ENCODE measurements around the gene RPS8. TPM values are rescaled to one million over a fixed set of nuclear protein-coding genes. Genes with fewer than 3 reads are reported as not detected.

Gene RPS8
- total and polyA plus RNA-seq, 7 experiments from 2014 or later = 954 to 3,409 (median 2,318) TPM

DNA sequence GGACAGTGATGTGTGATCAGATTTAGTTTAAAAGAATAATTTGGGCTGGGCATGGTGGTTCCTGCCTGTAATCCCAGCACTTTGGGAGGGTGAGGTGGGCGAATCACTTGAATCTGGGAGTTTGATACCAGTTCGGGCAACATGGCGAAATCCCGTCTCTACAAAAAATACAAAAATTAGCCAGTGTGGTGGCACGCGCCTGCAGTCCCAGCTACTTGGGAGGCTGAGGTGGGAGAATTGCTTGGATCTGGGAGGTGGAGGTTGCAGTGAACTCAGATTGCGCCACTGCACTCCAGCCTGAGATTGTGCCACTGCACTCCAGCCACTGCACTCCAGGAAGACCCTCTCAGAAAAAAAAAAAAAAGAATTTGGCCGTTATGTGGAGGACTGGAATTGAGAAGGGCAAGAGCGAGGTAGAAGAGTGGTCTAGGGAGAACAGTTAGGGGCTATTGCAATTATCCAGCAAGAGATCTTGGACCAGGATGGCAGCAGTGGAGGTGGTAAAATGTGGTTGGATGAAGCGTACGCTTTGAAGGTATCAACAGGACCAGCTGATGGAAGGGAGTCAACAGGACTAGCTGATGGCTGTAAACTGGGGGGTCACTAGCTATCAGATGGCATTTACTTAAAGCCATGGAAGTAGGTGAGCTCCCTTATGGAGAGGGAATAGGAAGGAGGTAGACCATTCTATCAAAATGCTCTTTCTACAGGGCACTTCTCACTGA lies 42.6 kb downstream of the RPS8 start:
- intact Hi-C loops (cut with micrococcal nuclease) = no loop called here
- Histone ChIP-seq H3K4me3 (ENCODE audit: low read length) (no peak overlapping the region), H3K27ac (ENCODE audit: low read depth, low read length) (no peak overlapping the region), H3K27me3 (ENCODE audit: control insufficient read depth in 2 of 2, insufficient read depth in 2 of 2, low read length in 2 of 2) (no peaks in the 10 kb centered on the region), H3K9me3 (ENCODE audit: control insufficient read depth in 2 of 3, low read length in 3 of 3) (no peaks in the 10 kb centered on the region), H3K4me1 (ENCODE audit: control insufficient read depth in 2 of 2, insufficient read depth in 2 of 2, low read length in 2 of 2) (peaks cover 8 to 33% of the 10 kb centered on the region in 2 donors), H3K36me3 (ENCODE audit: control insufficient read depth in 2 of 3, insufficient read depth in 3 of 3, low read length in 3 of 3) (no peaks in the 10 kb centered on the region)
- no peaks in the 10 kb centered on the region for H3K27me3 Mint-ChIP-seq
- peak overlapping the region; percentile 56 to 95 (median 76) for H3K4me3 Mint-ChIP-seq
- ChIA-PET POLR2A (interaction anchor here (1.0 to 14.4 kb wide), 13 partner anchors 11 to 194 kb away, joined by 3 to 709 read pairs (median 30); partner anchors contain the start of genes BEST4, BTBD19, DYNLT4 and EIF2B3), CTCF (interaction anchor here (0.8 to 3.0 kb wide), 4 partner anchors 9 to 30 kb away, joined by 3 to 44 read pairs (median 19); partner anchors contain the start of genes BEST4, BTBD19, DYNLT4 and PLK3)
- ATAC-seq = no peak
- peaks cover 0 to 18% (median 0%) of the 10 kb centered on the region in 5 donors for H3K36me3 Mint-ChIP-seq
- H3K9me3 Mint-ChIP-seq = peaks cover 0 to 3% (median 0%) of the 10 kb centered on the region in 11 donors
- peaks cover 39 to 59% (median 54%) of the 10 kb centered on the region in 7 donors for H3K4me1 Mint-ChIP-seq
- peak overlapping the region; percentile 74 to 100 (median 100) for H3K27ac Mint-ChIP-seq
- DNase-seq = peak in 1 of 9 donors; percentile 7

DNA sequence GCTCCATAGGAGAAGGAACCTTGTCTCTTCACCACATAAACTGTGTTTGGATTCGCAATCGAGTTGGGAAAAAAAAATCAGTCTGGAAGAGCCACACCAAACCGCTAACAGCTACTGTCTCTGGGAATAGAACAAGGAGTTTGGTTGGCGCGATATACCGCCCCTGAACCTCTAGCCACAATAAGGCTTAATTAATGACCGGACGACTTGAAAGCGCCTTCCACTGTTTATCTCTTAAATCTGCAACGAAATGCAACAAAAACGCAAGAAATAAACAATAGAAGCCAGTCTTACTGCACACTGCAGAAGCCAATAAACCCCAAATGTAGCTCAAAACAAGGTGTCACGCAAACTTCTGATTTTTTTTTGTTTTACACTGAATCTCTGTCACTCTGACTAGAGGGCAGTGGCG lies 43.9 kb downstream of the RPS8 start:
- Histone ChIP-seq H3K4me1 (ENCODE audit: control insufficient read depth in 2 of 2, insufficient read depth in 2 of 2, low read length in 2 of 2) (peaks cover 3 to 26% of the 10 kb centered on the region in 2 donors), H3K27ac (ENCODE audit: low read depth, low read length) (peak overlapping the region; percentile 92), H3K36me3 (ENCODE audit: control insufficient read depth in 2 of 3, insufficient read depth in 3 of 3, low read length in 3 of 3) (no peaks in the 10 kb centered on the region), H3K27me3 (ENCODE audit: control insufficient read depth in 2 of 2, insufficient read depth in 2 of 2, low read length in 2 of 2) (no peaks in the 10 kb centered on the region), H3K9me3 (ENCODE audit: control insufficient read depth in 2 of 3, low read length in 3 of 3) (no peaks in the 10 kb centered on the region), H3K4me3 (ENCODE audit: low read length) (peak overlapping the region; percentile 66)
- ChIA-PET CTCF (interaction anchor here (0.7 to 3.0 kb wide), 4 partner anchors 11 to 95 kb away, joined by 3 to 44 read pairs (median 20); partner anchors contain the start of genes BTBD19, DYNLT4 and PLK3), POLR2A (interaction anchor here (0.6 to 14.4 kb wide), 31 partner anchors 8 to 1867 kb away, joined by 3 to 709 read pairs (median 5); partner anchors contain the start of genes BEST4, BTBD19, CCDC163 and DYNLT4)
- intact Hi-C loops (cut with micrococcal nuclease) = loop anchor here (1.0 kb wide), 5 partner anchors 10 to 88 kb away; partner anchors contain the start of genes RNU5D-1 (in 1 of the 2) and RPS8 (in 1 of the 2)
- H3K27me3 Mint-ChIP-seq = no peaks in the 10 kb centered on the region
- H3K4me3 Mint-ChIP-seq = peak overlapping the region; percentile 91 to 96 (median 94)
- H3K4me1 Mint-ChIP-seq = peaks cover 34 to 51% (median 47%) of the 10 kb centered on the region in 7 donors
- DNase-seq (no peak), ATAC-seq (no peak)
- H3K9me3 Mint-ChIP-seq = peaks cover 0 to under 1% (median 0%) of the 10 kb centered on the region in 11 donors
- H3K36me3 Mint-ChIP-seq = peaks cover 0 to 14% (median 0%) of the 10 kb centered on the region in 5 donors
- H3K27ac Mint-ChIP-seq = peak overlapping the region; percentile 99 to 100 (median 100)

DNA sequence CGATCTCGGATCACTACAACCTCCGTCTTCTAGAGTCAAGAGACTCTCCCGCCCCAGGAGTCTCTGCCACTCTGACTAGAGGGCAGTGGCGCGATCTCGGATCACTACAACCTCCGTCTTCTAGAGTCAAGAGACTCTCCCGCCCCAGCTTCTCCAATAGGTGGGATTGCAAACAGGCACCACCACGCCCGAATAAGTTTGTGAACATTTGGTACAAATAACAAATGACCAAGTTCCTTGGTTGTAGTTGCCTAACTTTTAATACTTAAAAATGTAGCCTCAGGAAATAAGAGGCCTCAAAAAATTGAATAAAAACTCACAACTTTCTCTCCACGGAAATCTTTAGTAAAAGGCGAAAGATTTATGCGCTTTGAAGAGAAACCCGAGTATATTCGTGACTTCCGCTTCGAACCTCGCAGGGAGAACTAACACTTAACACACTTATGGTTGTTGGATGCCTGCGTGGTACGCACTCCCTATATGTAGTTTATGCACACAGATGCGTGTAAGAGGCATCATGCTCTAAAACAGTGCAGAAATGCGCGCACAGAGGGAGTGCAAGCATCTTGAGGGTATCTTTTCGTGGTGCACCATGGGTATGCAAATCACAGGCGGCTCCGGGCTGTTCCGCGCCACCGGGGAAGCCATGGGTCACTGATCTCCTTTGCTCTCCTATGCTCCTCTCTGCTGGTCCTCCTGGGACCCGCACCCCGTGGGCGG lies 44.4 kb downstream of the RPS8 start:
- Mint-ChIP-seq H3K27ac (peak overlapping the region; percentile 99 to 100 (median 100)), H3K9me3 (no peaks in the 10 kb centered on the region), H3K4me3 (peak overlapping the region; percentile 91 to 96 (median 94)), H3K27me3 (no peaks in the 10 kb centered on the region), H3K36me3 (peaks cover 0 to 13% (median 0%) of the 10 kb centered on the region in 5 donors), H3K4me1 (peaks cover 31 to 48% (median 45%) of the 10 kb centered on the region in 7 donors)
- Histone ChIP-seq H3K27ac (ENCODE audit: low read depth, low read length) (peak overlapping the region; percentile 92), H3K9me3 (ENCODE audit: control insufficient read depth in 2 of 3, low read length in 3 of 3) (no peaks in the 10 kb centered on the region), H3K4me1 (ENCODE audit: control insufficient read depth in 2 of 2, insufficient read depth in 2 of 2, low read length in 2 of 2) (peaks cover 0 to 21% of the 10 kb centered on the region in 2 donors), H3K4me3 (ENCODE audit: low read length) (peak overlapping the region; percentile 66), H3K27me3 (ENCODE audit: control insufficient read depth in 2 of 2, insufficient read depth in 2 of 2, low read length in 2 of 2) (no peaks in the 10 kb centered on the region), H3K36me3 (ENCODE audit: control insufficient read depth in 2 of 3, insufficient read depth in 3 of 3, low read length in 3 of 3) (no peaks in the 10 kb centered on the region)
- ATAC-seq = peak; percentile 86
- DNase-seq = peak; percentile 75 to 91 (median 86)
- intact Hi-C loops (cut with micrococcal nuclease) = loop anchor here (1.0 to 5.0 kb wide), 8 partner anchors 10 to 193 kb away; partner anchors contain the start of genes RNU5D-1 (in 2 of the 2), RPS8 (in 2 of the 2), BEST4 (in 1 of the 2) and HECTD3 (in 1 of the 2)
- ChIA-PET POLR2A (interaction anchor here (0.6 to 14.4 kb wide), 39 partner anchors 8 to 1867 kb away, joined by 3 to 709 read pairs (median 5); partner anchors contain the start of genes BEST4, BTBD19, CCDC163 and DYNLT4), CTCF (interaction anchor here (0.7 to 3.0 kb wide), 5 partner anchors 11 to 167 kb away, joined by 3 to 44 read pairs (median 5); partner anchors contain the start of genes BTBD19, DYNLT4, EIF2B3 and PLK3)

DNA sequence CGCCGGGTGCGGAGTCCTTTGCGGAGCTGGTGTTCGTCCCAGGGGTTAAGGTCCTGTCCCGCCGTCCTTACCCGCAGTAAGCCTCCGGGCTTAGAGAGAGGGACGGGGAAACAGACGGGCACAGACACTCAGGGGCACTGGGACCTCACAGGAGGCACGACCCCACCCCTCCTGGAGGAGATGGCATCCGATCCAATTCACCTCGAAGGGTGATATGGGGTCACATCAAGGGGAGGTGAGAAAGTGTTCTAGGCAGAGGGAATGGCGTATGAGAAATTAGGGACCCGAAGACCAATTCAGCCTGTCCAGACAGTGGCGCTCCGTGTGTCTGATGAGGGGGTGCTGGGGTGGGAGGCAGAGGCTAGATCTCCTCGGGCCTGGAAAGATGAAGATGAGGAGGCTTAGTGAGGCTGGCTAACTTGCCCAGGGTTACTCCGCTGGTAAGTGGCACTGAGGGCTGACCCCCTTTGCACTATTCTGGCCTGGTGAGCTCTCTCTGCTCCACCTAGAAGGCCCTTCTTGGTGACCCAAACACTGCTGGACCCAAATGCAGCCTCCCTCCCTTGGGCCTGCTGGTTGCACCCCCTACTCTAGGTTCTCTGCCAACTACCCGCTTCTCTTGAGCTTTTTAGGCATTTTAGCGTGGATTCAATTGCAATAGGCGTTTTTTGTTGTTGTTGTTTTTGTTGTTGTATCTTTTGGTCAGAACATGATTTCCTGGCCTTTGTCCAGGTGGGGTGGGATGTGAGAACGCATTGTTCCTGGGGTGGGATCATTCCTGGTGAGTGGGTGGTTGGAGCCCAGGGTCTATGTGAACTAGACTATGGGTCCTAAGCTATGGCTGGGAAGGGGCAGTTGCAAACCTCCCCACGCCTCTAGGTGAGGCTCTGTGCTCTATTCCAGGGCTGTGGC lies 45.2 kb downstream of the RPS8 start:
- intact Hi-C loops (cut with micrococcal nuclease) = loop anchor here (1.0 to 5.0 kb wide), 6 partner anchors 16 to 192 kb away; partner anchors contain the start of genes BEST4 (in 1 of the 2), HECTD3 (in 1 of the 2), RNU5D-1 (in 1 of the 2) and RPS8 (in 1 of the 2)

DNA sequence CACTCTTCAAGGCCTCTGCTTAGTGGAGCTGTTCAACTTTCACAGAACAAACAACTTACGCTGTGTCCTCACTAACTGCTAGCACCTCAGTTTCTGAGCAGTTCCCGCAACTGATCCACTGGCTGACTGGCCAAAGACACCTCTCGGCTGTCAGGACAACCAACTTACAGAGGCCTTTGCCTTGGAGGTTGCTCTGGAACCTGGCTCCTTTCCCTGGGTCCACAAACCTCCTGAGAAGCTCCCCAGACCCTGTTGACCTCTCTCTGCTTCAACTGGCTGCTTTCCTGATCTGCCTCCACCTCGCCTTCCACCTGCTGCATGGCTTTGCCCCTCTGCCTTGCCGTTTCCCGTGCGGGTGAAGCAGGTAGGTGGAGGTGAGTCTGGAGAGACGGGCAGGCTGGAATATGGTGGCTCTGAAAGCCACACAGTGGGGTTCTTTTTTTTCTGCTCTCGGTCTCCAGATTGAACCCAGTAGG lies 45.9 kb downstream of the RPS8 start:
- Mint-ChIP-seq H3K27ac (peak overlapping the region; percentile 8 to 100 (median 100)), H3K4me1 (peaks cover 23 to 40% (median 37%) of the 10 kb centered on the region in 7 donors), H3K9me3 (no peaks in the 10 kb centered on the region), H3K4me3 (peak overlapping the region; percentile 41 to 96 (median 94)), H3K27me3 (no peaks in the 10 kb centered on the region), H3K36me3 (peaks cover 0 to 8% (median 0%) of the 10 kb centered on the region in 5 donors)
- no peak overlapping the region for H3K27ac ChIP-seq (ENCODE audit: low read depth, low read length)
- no peaks in the 10 kb centered on the region for H3K27me3 ChIP-seq (ENCODE audit: control insufficient read depth in 2 of 2, insufficient read depth in 2 of 2, low read length in 2 of 2)
- POLR2A ChIA-PET = interaction anchor here (0.7 to 14.4 kb wide), 16 partner anchors 8 to 670 kb away, joined by 3 to 709 read pairs (median 5); partner anchors contain the start of genes BEST4, BTBD19, DYNLT4 and EIF2B3
- ATAC-seq (no peak), DNase-seq (no peak)
- H3K4me3 ChIP-seq (ENCODE audit: low read length) = no peak overlapping the region
- CTCF ChIA-PET = interaction anchor here (0.7 to 1.9 kb wide), 10 partner anchors 12 to 167 kb away, joined by 3 to 11 read pairs (median 5); partner anchors contain the start of genes BTBD19, EIF2B3 and PLK3
- peaks cover 0 to 19% of the 10 kb centered on the region in 2 donors for H3K4me1 ChIP-seq (ENCODE audit: control insufficient read depth in 2 of 2, insufficient read depth in 2 of 2, low read length in 2 of 2)
- no peaks in the 10 kb centered on the region for H3K9me3 ChIP-seq (ENCODE audit: control insufficient read depth in 2 of 3, low read length in 3 of 3)
- intact Hi-C loops (cut with micrococcal nuclease) = loop anchor here in 1 of 2 donors (5.0 kb wide), 2 partner anchors 34 to 191 kb away; partner anchors contain the start of genes BEST4, HECTD3 and UROD
- H3K36me3 ChIP-seq (ENCODE audit: control insufficient read depth in 2 of 3, insufficient read depth in 3 of 3, low read length in 3 of 3) = no peaks in the 10 kb centered on the region

More for the DNA sequence above, 45.2 kb downstream of the RPS8 start:
- Mint-ChIP-seq H3K9me3 (no peaks in the 10 kb centered on the region), H3K27me3 (no peaks in the 10 kb centered on the region), H3K36me3 (peaks cover 0 to 8% (median 0%) of the 10 kb centered on the region in 5 donors), H3K4me1 (peaks cover 25 to 40% (median 37%) of the 10 kb centered on the region in 7 donors), H3K27ac (peak overlapping the region; percentile 99 to 100 (median 100)), H3K4me3 (peak overlapping the region; percentile 91 to 96 (median 94))
- Histone ChIP-seq H3K27me3 (ENCODE audit: control insufficient read depth in 2 of 2, insufficient read depth in 2 of 2, low read length in 2 of 2) (no peaks in the 10 kb centered on the region), H3K4me1 (ENCODE audit: control insufficient read depth in 2 of 2, insufficient read depth in 2 of 2, low read length in 2 of 2) (peaks cover 0 to 19% of the 10 kb centered on the region in 2 donors), H3K27ac (ENCODE audit: low read depth, low read length) (peak overlapping the region; percentile 92), H3K9me3 (ENCODE audit: control insufficient read depth in 2 of 3, low read length in 3 of 3) (no peaks in the 10 kb centered on the region), H3K36me3 (ENCODE audit: control insufficient read depth in 2 of 3, insufficient read depth in 3 of 3, low read length in 3 of 3) (no peaks in the 10 kb centered on the region), H3K4me3 (ENCODE audit: low read length) (peak overlapping the region; percentile 66)
- ATAC-seq (no peak), DNase-seq (no peak)
- ChIA-PET POLR2A (interaction anchor here (0.6 to 14.4 kb wide), 22 partner anchors 9 to 779 kb away, joined by 3 to 709 read pairs (median 5); partner anchors contain the start of genes BEST4, BTBD19, DYNLT4 and EIF2B3), CTCF (interaction anchor here (0.7 to 3.0 kb wide), 7 partner anchors 11 to 168 kb away, joined by 3 to 44 read pairs (median 5); partner anchors contain the start of genes EIF2B3 and PLK3)

Data from naive thymus-derived CD4-positive, alpha-beta T cell (primary cell).